Measurements from ENCODE around the gene F7. TPM values are rescaled to one million over a fixed set of nuclear protein-coding genes. Genes with fewer than 3 reads are reported as not detected.

F7 gene
- total and polyA plus RNA-seq, 9 of the 15 experiments (the other 6 are each of a cell fraction or from before 2014, with no cell fraction given) = not detected

DNA sequence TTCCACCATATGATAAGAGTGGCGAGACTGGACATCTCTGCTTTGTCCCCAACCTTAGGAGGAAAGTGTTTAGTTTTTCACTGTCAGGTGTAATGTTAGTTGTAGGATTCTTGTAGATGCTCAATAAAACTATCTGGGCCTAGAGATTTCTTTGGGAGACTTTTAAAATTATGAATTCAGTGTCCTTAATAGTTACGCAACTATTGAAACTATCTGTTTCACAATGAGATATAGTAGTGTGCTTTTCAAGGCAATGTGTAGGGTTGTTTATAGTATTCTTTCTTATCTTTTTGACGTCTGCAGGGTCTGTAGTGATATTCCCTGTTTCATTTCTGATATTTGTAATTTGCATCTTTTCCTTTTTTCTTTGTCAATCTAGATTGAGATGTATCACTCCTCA is 33.2 kb upstream of the F7 start:
- ChIA-PET POLR2A (no interaction called here), CTCF (ENCODE audit: low intra/inter-chr PET ratio) (no interaction called here)
- Histone ChIP-seq H3K4me2 (ENCODE audit: insufficient read depth, low read length) (no peak overlapping the region), H3K27ac (ENCODE audit: extremely low read depth, low read depth, low read length) (no peak overlapping the region), H3K27me3 (ENCODE audit: control insufficient read depth in 2 of 2, insufficient read depth in 2 of 2, low read length in 2 of 2) (peaks cover 5 to 40% of the 10 kb centered on the region in 2 experiments), H3K9me3 (replicated peaks; ENCODE audit: control insufficient read depth, insufficient read depth, low read depth, low read length) (no peaks in the 10 kb centered on the region), H4K20me1 (replicated peaks; ENCODE audit: control insufficient read depth, insufficient read depth, low read length) (no peaks in the 10 kb centered on the region), H3K79me2 (ENCODE audit: control insufficient read depth, insufficient read depth, low read length) (no peaks in the 10 kb centered on the region), H3K36me3 (ENCODE audit: control insufficient read depth, insufficient read depth, low read length) (no peaks in the 10 kb centered on the region), H3K9me1 (ENCODE audit: control insufficient read depth, insufficient read depth, low read length) (no peaks in the 10 kb centered on the region), H3K4me3 (no peak overlapping the region), H2AFZ (ENCODE audit: low read depth, low read length) (no peak overlapping the region), H3K4me1 (replicated peaks in 1 of 2; ENCODE audit: control insufficient read depth in 2 of 2, insufficient read depth in 2 of 2, low read length in 2 of 2) (peaks cover 0 to 9% of the 10 kb centered on the region in 2 experiments; a peak in 1 of 5 replicates), H3K9ac (ENCODE audit: insufficient read depth in 1 of 2, low read depth in 2 of 2, low read length in 2 of 2) (no peak overlapping the region)
- FAIRE-seq = no peak
- BruUV-seq (replicated peaks) = no TSS peak
- DNase-seq (ENCODE audit: extremely low read depth in 1 of 4, low spot score in 3 of 4) = no peak
- intact Hi-C loops (cut with micrococcal nuclease) = no loop called here
- WGBS (ENCODE audit: insufficient coverage, low coverage, missing lambda C conversion rate) = 36% methylated on average over 3 of the region's 3 CpGs
- ATAC-seq = no peak
- in situ Hi-C loops (cut with MboI) = no loop called here
- TF ChIP-seq SNRNP70 (optimal IDR thresholded peaks at IDR 0.05; ENCODE audit: low read depth, low read length) (no peak), CEBPB (tag; IDR thresholded peaks at IDR 0.05) (peak; percentile 67), ZEB2 (IDR thresholded peaks at IDR 0.05) (no peak), CEBPG (CRISPR knock-in tag; IDR thresholded peaks at IDR 0.05) (no peak), CEBPG (tag; conservative IDR thresholded peaks at IDR 0.05 in 1 of 2, IDR thresholded peaks at IDR 0.05 in 1 of 2) (peak in 1 of 2 experiments; percentile 58; a peak in 2 of 4 replicates)

GRCh38 chr13:113073942-113074341 is 31.6 kb upstream of the F7 start:
- Histone ChIP-seq H3K9me1 (ENCODE audit: control insufficient read depth, insufficient read depth, low read length) (no peaks in the 10 kb centered on the region), H3K36me3 (ENCODE audit: control insufficient read depth, insufficient read depth, low read length) (no peaks in the 10 kb centered on the region), H3K27me3 (ENCODE audit: control insufficient read depth in 2 of 2, insufficient read depth in 2 of 2, low read length in 2 of 2) (peaks cover 5 to 56% of the 10 kb centered on the region in 2 experiments), H4K20me1 (replicated peaks; ENCODE audit: control insufficient read depth, insufficient read depth, low read length) (no peaks in the 10 kb centered on the region), H3K4me3 (no peak overlapping the region), H3K9ac (ENCODE audit: insufficient read depth in 1 of 2, low read depth in 2 of 2, low read length in 2 of 2) (no peak overlapping the region), H2AFZ (ENCODE audit: low read depth, low read length) (no peak overlapping the region), H3K9me3 (replicated peaks; ENCODE audit: control insufficient read depth, insufficient read depth, low read depth, low read length) (no peaks in the 10 kb centered on the region), H3K27ac (ENCODE audit: extremely low read depth, low read depth, low read length) (no peak overlapping the region), H3K4me1 (replicated peaks in 1 of 2; ENCODE audit: control insufficient read depth in 2 of 2, insufficient read depth in 2 of 2, low read length in 2 of 2) (peaks cover 0 to 23% of the 10 kb centered on the region in 2 experiments; a peak in 1 of 5 replicates), H3K4me2 (ENCODE audit: insufficient read depth, low read length) (no peak overlapping the region), H3K79me2 (ENCODE audit: control insufficient read depth, insufficient read depth, low read length) (no peaks in the 10 kb centered on the region)
- DNase-seq (ENCODE audit: extremely low read depth in 1 of 4, low spot score in 3 of 4) (no peak), FAIRE-seq (no peak), ATAC-seq (no peak)
- in situ Hi-C loops (cut with MboI) (no loop called here), intact Hi-C loops (cut with micrococcal nuclease) (no loop called here)
- POLR2A ChIA-PET = no interaction called here
- CTCF ChIA-PET (ENCODE audit: low intra/inter-chr PET ratio) = no interaction called here
- BruUV-seq (replicated peaks) = no TSS peak
- 1% methylated on average over 11 of the region's 11 CpGs for WGBS (ENCODE audit: insufficient coverage, low coverage, missing lambda C conversion rate)
- TF ChIP-seq NCOA6 (IDR thresholded peaks at IDR 0.05) = no peak
- no peak for TF ChIP-seq MTA3 (IDR thresholded peaks at IDR 0.05; ENCODE audit: borderline replicate concordance)
- TF ChIP-seq HNRNPH1 (optimal IDR thresholded peaks at IDR 0.05; ENCODE audit: low read depth, low read length) = no peak
- TF ChIP-seq ZNF316 (IDR thresholded peaks at IDR 0.05) = no peak
- TF ChIP-seq, protein P1, sequence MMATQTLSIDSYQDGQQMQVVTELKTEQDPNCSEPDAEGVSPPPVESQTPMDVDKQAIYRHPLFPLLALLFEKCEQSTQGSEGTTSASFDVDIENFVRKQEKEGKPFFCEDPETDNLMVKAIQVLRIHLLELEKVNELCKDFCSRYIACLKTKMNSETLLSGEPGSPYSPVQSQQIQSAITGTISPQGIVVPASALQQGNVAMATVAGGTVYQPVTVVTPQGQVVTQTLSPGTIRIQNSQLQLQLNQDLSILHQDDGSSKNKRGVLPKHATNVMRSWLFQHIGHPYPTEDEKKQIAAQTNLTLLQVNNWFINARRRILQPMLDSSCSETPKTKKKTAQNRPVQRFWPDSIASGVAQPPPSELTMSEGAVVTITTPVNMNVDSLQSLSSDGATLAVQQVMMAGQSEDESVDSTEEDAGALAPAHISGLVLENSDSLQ (IDR thresholded peaks at IDR 0.05) = no peak
- no peak for TF ChIP-seq NRF1 (conservative IDR thresholded peaks at IDR 0.05 in 1 of 2, IDR thresholded peaks at IDR 0.05 in 1 of 2)
- TF ChIP-seq SIRT6 (IDR thresholded peaks at IDR 0.05; ENCODE audit: low read depth, low read length) = no peak
- TF ChIP-seq RFX7 (CRISPR knock-in tag; IDR thresholded peaks at IDR 0.05) = no peak
- TF ChIP-seq KLF13 (tag; IDR thresholded peaks at IDR 0.05; ENCODE audit: borderline replicate concordance, low read depth) = no peak
- TF ChIP-seq ZNF780A (CRISPR knock-in tag; IDR thresholded peaks at IDR 0.05) = no peak
- no peak for TF ChIP-seq POLR3G (IDR thresholded peaks at IDR 0.05; ENCODE audit: extremely low read depth, insufficient read length, insufficient replicate concordance)
- TF ChIP-seq USF1 (CRISPR knock-in tag; IDR thresholded peaks at IDR 0.05) = no peak
- no peak for TF ChIP-seq NR3C1 (CRISPR knock-in tag; IDR thresholded peaks at IDR 0.05)
